ENCODE results near the gene AKNAD1. TPM values are rescaled to one million over a fixed set of nuclear protein-coding genes. Genes with fewer than 3 reads are reported as not detected.
A peak's percentile ranks its signal among the peaks of the same experiment; 100 is the strongest.

Gene AKNAD1
- total and polyA plus RNA-seq, 2 of the 13 experiments (the other 11 are each of a cell fraction or from before 2014, with no cell fraction given) = not detected

- ATAC-seq = no peak
- Histone ChIP-seq H3K4me3 (replicated peaks in 1 of 3; ENCODE audit: insufficient read depth in 1 of 3, low read depth in 2 of 3, low read length in 3 of 3) (no peak overlapping the region; a peak in 2 of 6 replicates), H4K20me1 (ENCODE audit: insufficient read depth, low read length) (no peaks in the 10 kb centered on the region), H3K36me3 (replicated peaks in 1 of 2; ENCODE audit: control insufficient read depth in 1 of 2, insufficient read depth in 2 of 2, low read length in 2 of 2) (0 out of 5 replicates have a peak, but pooled peaks cover 0 to 2% of the 10 kb centered on the region in 2 experiments), H3K79me2 (ENCODE audit: insufficient read depth, low read length) (peaks cover 31% of the 10 kb centered on the region), H3K4me1 (ENCODE audit: insufficient read depth, low read length) (peaks cover 19% of the 10 kb centered on the region; the same call in 1 of the 2 replicates), H3K9ac (ENCODE audit: insufficient read depth, low read depth, low read length) (no peak overlapping the region), H3K9me3 (ENCODE audit: low read length) (no peaks in the 10 kb centered on the region), H2AFZ (ENCODE audit: low read length) (no peak overlapping the region), H3K4me2 (ENCODE audit: low read depth, low read length) (peak overlapping the region; percentile 43), H3K27ac (ENCODE audit: extremely low read length, insufficient read depth, low read length) (no peak overlapping the region), H3K27me3 (ENCODE audit: control insufficient read depth in 1 of 2, insufficient read depth in 2 of 2, low read length in 2 of 2) (no peaks in the 10 kb centered on the region)
- 84% methylated on average over 3 of the region's 3 CpGs for WGBS (ENCODE audit: low lambda C conversion rate)
- POLR2A ChIA-PET = no interaction called here
- BruUV-seq (replicated peaks) = no TSS peak
- CTCF ChIA-PET (ENCODE audit: low intra/inter-chr PET ratio, low total read pairs) = no interaction called here
- peak; percentile 21 for FAIRE-seq
- intact Hi-C loops (cut with micrococcal nuclease; ENCODE audit: unreplicated experiment) = no loop called here
- in situ Hi-C loops (cut with HindIII; ENCODE audit: extremely low pct_ligation_motif_present, low pct_unique_long_range_greater_than_20kb) = no loop called here
- DNase-seq (ENCODE audit: low spot score) = no peak
- no peak for TF ChIP-seq ZSCAN31 (CRISPR knock-in tag; IDR thresholded peaks at IDR 0.05; ENCODE audit: low read depth)
- no peak for TF ChIP-seq AFF4 (CRISPR knock-in tag; IDR thresholded peaks at IDR 0.05)
- no peak for TF ChIP-seq ZNF30 (CRISPR knock-in tag; IDR thresholded peaks at IDR 0.05)
- TF ChIP-seq CC2D1A (CRISPR knock-in tag; IDR thresholded peaks at IDR 0.05) = no peak
- TF ChIP-seq ZBTB2 (CRISPR knock-in tag; IDR thresholded peaks at IDR 0.05; ENCODE audit: low read depth) = no peak
- no peak for TF ChIP-seq ZFP36 (IDR thresholded peaks at IDR 0.05; ENCODE audit: borderline replicate concordance, low read depth, low read length, partially characterized antibody)
- no peak for TF ChIP-seq NFRKB (IDR thresholded peaks at IDR 0.05)
- no peak for TF ChIP-seq ZEB1 (IDR thresholded peaks at IDR 0.05; ENCODE audit: insufficient replicate concordance, low read depth)
- no peak for TF ChIP-seq SP1 (IDR thresholded peaks at IDR 0.05)
- TF ChIP-seq SP1 (CRISPR knock-in tag; IDR thresholded peaks at IDR 0.05) = no peak
- TF ChIP-seq FIP1L1 (IDR thresholded peaks at IDR 0.05; ENCODE audit: borderline replicate concordance, insufficient read depth, low read depth, low read length) = no peak
- no peak for TF ChIP-seq ELF4 (CRISPR knock-in tag; IDR thresholded peaks at IDR 0.05; ENCODE audit: borderline replicate concordance)
- TF ChIP-seq ZNF569 (CRISPR knock-in tag; IDR thresholded peaks at IDR 0.05; ENCODE audit: borderline replicate concordance) = no peak
- TF ChIP-seq BHLHE40 (IDR thresholded peaks at IDR 0.05; ENCODE audit: low read length) = no peak
- no peak for TF ChIP-seq RAD21 (CRISPR knock-in tag; IDR thresholded peaks at IDR 0.05)
- no peak for TF ChIP-seq ZNF672 (CRISPR knock-in tag; IDR thresholded peaks at IDR 0.05)
- TF ChIP-seq NFE2 (CRISPR knock-in tag; IDR thresholded peaks at IDR 0.05) = no peak
- no peak for TF ChIP-seq ZNF724P (CRISPR knock-in tag; IDR thresholded peaks at IDR 0.05; ENCODE audit: borderline replicate concordance)
- TF ChIP-seq DNMT1 (CRISPR knock-in tag; IDR thresholded peaks at IDR 0.05) = no peak
- TF ChIP-seq AHR (CRISPR knock-in tag; IDR thresholded peaks at IDR 0.05) = no peak
Observed at GRCh38 chr1:108878678-108879077, 21.8 kb upstream of the AKNAD1 start.
